HG03565 (cell line): ENCODE results near the gene CAMKK1.
"Not testable (repeated sequence)": the region's sequence is repeated elsewhere in the genome, so short reads cannot be mapped to it uniquely, and the experiment has no call there.

Experiments used
- ATAC-seq: cut with Tn5 transposase; IDR thresholded peaks from one replicate; pipeline ENCODE4 v1.9.1; 2021; ENCODE audit warnings: mild to moderate bottlenecking, moderate library complexity; ENCODE audit not compliant: unreplicated experiment

CAMKK1 gene

GRCh38 chr17:3848229-3848835, 44.5 kb downstream of the CAMKK1 start:
- no peak for ATAC-seq

GRCh38 chr17:3847165-3847670, 45.6 kb downstream of the CAMKK1 start:
- ATAC-seq = no peak

GRCh38 chr17:3846437-3847164, 46.3 kb downstream of the CAMKK1 start:
- ATAC-seq = no peak

GRCh38 chr17:3845621-3846436, 47.0 kb downstream of the CAMKK1 start, which contains the start of gene NCBP3:
Gene NCBP3, minus strand, starts transcription at chr17:3846246. Its CDS starts 23 bp downstream, at chr17:3846223.
- peak; percentile 97 for ATAC-seq

- no peak for ATAC-seq
Measured at GRCh38 chr17:3845291-3845620, 47.6 kb downstream of the CAMKK1 start.

GRCh38 chr17:3844556-3844955, 48.3 kb downstream of the CAMKK1 start:
- ATAC-seq = not testable (repeated sequence)

GRCh38 chr17:3843935-3844516, 48.8 kb downstream of the CAMKK1 start:
- no peak for ATAC-seq

- no peak for ATAC-seq
Measured at GRCh38 chr17:3838206-3838605, 54.6 kb downstream of the CAMKK1 start.

GRCh38 chr17:3836551-3836950, 56.3 kb downstream of the CAMKK1 start:
- ATAC-seq = no peak

GRCh38 chr17:3835410-3836229, 57.2 kb downstream of the CAMKK1 start:
- no peak for ATAC-seq

- no peak for ATAC-seq
Measured at GRCh38 chr17:3834811-3835210, 58.0 kb downstream of the CAMKK1 start.

- no peak for ATAC-seq
Measured at GRCh38 chr17:3828852-3829232, 64.0 kb downstream of the CAMKK1 start.

GRCh38 chr17:3828151-3828851, 64.6 kb downstream of the CAMKK1 start:
- no peak for ATAC-seq

- no peak for ATAC-seq
Measured at GRCh38 chr17:3827124-3827773, 65.6 kb downstream of the CAMKK1 start.

GRCh38 chr17:3826191-3826590, 66.7 kb downstream of the CAMKK1 start:
- ATAC-seq = no peak

- no peak for ATAC-seq
Measured at GRCh38 chr17:3821101-3821500, 71.8 kb downstream of the CAMKK1 start.

- no peak for ATAC-seq
Measured at GRCh38 chr17:3818786-3819185, 74.1 kb downstream of the CAMKK1 start.

- no peak for ATAC-seq
Measured at GRCh38 chr17:3817851-3818605, 74.8 kb downstream of the CAMKK1 start.

GRCh38 chr17:3815925-3816324, 76.9 kb downstream of the CAMKK1 start:
- no peak for ATAC-seq
